Smooth muscle cell (in vitro differentiated cells): Measurements from ENCODE around the gene SBNO2. TPM values are rescaled to one million over a fixed set of nuclear protein-coding genes. Genes with fewer than 3 reads are reported as not detected.

ENCODE experiments used
- DNase-seq: peaks from one replicate; lab custom pipeline; 2025; ENCODE audit not compliant: unreplicated experiment; lab: John Stamatoyannopoulos, UW
- H2AFZ ChIP-seq: fragments of 200-600 bp; sonication (generic); 2 replicates; pipeline ENCODE4 v1.6.0; 2016; ENCODE audit warnings: antibody characterized with exemption, low read depth, mild to moderate bottlenecking
- H3F3A ChIP-seq: fragments of 200-600 bp; sonication (generic); 2 replicates; pipeline ENCODE4 v1.6.0; 2017; ENCODE audit warnings: antibody characterized with exemption, low read depth
- H3K27ac ChIP-seq: fragments of 200-600 bp; sonication (generic); 2 replicates; pipeline ENCODE4 v1.5.1; 2016; ENCODE audit warnings: low read depth, mild to moderate bottlenecking
- H3K27me3 ChIP-seq: fragments of 200-600 bp; sonication (generic); 2 replicates; pipeline ENCODE4 v1.6.1; 2016; ENCODE audit warnings: low read depth, mild to moderate bottlenecking
- H3K36me3 ChIP-seq: fragments of 200-600 bp; sonication (generic); 2 replicates; pipeline ENCODE4 v1.5.1; 2016; ENCODE audit warnings: low read depth
- H3K4me1 ChIP-seq: fragments of 200-600 bp; sonication (generic); 2 replicates; pipeline ENCODE4 v1.5.1; 2016; ENCODE audit warnings: low read depth
- H3K4me2 ChIP-seq: fragments of 200-600 bp; sonication (generic); 2 replicates; pipeline ENCODE4 v1.6.0; 2016; ENCODE audit warnings: mild to moderate bottlenecking
- H3K4me3 ChIP-seq: fragments of 200-600 bp; sonication (generic); 2 replicates; pipeline ENCODE4 v1.5.1; 2016; ENCODE audit warnings: mild to moderate bottlenecking
- H3K79me2 ChIP-seq: fragments of 200-600 bp; sonication (generic); 2 replicates; pipeline ENCODE4 v1.6.0; 2016; ENCODE audit warnings: low read depth, mild to moderate bottlenecking
- H3K9ac ChIP-seq: fragments of 200-600 bp; sonication (generic); 2 replicates; pipeline ENCODE4 v1.6.0; 2016; ENCODE audit warnings: low read depth
- H3K9me3 ChIP-seq: fragments of 200-600 bp; sonication (generic); replicated peaks from 2 replicates; pipeline ENCODE4 v1.5.1; 2016; ENCODE audit warnings: low read depth
- H4K20me1 ChIP-seq: fragments of 200-600 bp; sonication (generic); 2 replicates; pipeline ENCODE4 v1.6.0; 2016; ENCODE audit warnings: low read depth
- WGBS: methylation state at CpG from one replicate; pipeline ENCODE4 v1.1.7; 2016; ENCODE audit warnings: low lambda C conversion rate; 5-methylcytosine and 5-hydroxymethylcytosine counted together
- polyA plus RNA-seq: library from polyadenylated mRNA; unstranded; fragments of >200 nt; fragmentation: Nextera tagmentation; extraction: Ambion mirVana; gene quantifications from 2 replicates; pipeline ENCODE4 v1.2.1, GENCODE V29; 2016
- total RNA-seq: library from RNA; depleted of rRNA; stranded (reverse); fragments of >200 nt; gene quantifications from 2 replicates; pipeline ENCODE4 v1.2.3, GENCODE V29; 2014
- TF ChIP-seq, protein P1 (sequence below): fragments of 200-600 bp; sonication (generic); IDR thresholded peaks from 2 replicates; pipeline ENCODE4 v1.5.1; 2017; ENCODE audit warnings: borderline replicate concordance, mild to moderate bottlenecking, antibody characterized with exemption; ENCODE audit not compliant: insufficient read depth, poor library complexity, severe bottlenecking

SBNO2 gene
- total and polyA plus RNA-seq, 2 experiments from 2014 or later, result 16.4 to 17.6 TPM

DNA sequence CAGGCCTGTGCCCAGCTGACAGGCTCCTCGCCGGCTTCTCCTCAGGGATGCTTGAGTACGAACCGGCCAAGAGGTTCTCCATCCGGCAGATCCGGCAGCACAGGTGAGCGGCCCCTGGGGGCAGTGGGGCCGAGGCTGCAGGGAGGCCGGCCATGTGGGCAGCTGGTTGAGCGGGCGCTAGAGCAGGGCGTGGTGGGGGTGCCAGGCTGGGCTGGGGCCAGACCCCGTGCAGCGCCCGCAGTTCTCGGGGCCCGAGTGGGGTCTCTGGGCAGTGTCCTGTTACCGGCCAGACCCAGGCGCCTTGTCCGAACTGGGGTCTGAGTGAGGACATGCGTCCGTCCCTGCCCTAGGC, 47.8 kb upstream of the SBNO2 start:
- H3K36me3 ChIP-seq, result no peaks in the 10 kb centered on the region
- WGBS, result 99% methylated on average over 10 of the region's 22 CpGs
- no peak overlapping the region for H3K27ac ChIP-seq
- no peak overlapping the region for H3K4me3 ChIP-seq
- no peaks in the 10 kb centered on the region for H3K4me1 ChIP-seq
- no peak for DNase-seq
- H3F3A ChIP-seq, result no peaks in the 10 kb centered on the region
- TF ChIP-seq, protein P1, sequence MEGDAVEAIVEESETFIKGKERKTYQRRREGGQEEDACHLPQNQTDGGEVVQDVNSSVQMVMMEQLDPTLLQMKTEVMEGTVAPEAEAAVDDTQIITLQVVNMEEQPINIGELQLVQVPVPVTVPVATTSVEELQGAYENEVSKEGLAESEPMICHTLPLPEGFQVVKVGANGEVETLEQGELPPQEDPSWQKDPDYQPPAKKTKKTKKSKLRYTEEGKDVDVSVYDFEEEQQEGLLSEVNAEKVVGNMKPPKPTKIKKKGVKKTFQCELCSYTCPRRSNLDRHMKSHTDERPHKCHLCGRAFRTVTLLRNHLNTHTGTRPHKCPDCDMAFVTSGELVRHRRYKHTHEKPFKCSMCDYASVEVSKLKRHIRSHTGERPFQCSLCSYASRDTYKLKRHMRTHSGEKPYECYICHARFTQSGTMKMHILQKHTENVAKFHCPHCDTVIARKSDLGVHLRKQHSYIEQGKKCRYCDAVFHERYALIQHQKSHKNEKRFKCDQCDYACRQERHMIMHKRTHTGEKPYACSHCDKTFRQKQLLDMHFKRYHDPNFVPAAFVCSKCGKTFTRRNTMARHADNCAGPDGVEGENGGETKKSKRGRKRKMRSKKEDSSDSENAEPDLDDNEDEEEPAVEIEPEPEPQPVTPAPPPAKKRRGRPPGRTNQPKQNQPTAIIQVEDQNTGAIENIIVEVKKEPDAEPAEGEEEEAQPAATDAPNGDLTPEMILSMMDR, result no peak
- no peaks in the 10 kb centered on the region for H3K27me3 ChIP-seq
- no peak overlapping the region for H3K4me2 ChIP-seq
- H3K9ac ChIP-seq, result no peak overlapping the region
- no peaks in the 10 kb centered on the region for H3K9me3 ChIP-seq
- H2AFZ ChIP-seq, result no peak overlapping the region
- H4K20me1 ChIP-seq, result peaks cover 77% of the 10 kb centered on the region
- peaks cover 36% of the 10 kb centered on the region for H3K79me2 ChIP-seq

GRCh38 chr19:1220976-1221903, 47.2 kb upstream of the SBNO2 start:
- Histone ChIP-seq H3K4me3 (no peak overlapping the region), H3K27ac (no peak overlapping the region), H4K20me1 (peaks cover 76% of the 10 kb centered on the region), H3K36me3 (no peaks in the 10 kb centered on the region), H3K27me3 (no peaks in the 10 kb centered on the region), H3F3A (no peaks in the 10 kb centered on the region), H3K79me2 (peaks cover 42% of the 10 kb centered on the region), H3K4me1 (no peaks in the 10 kb centered on the region), H2AFZ (no peak overlapping the region), H3K4me2 (no peak overlapping the region), H3K9ac (no peak overlapping the region), H3K9me3 (no peaks in the 10 kb centered on the region)
- WGBS, result 88% methylated on average over 35 of the region's 38 CpGs
- no peak for DNase-seq
- TF ChIP-seq, protein P1, result peak; percentile 57

DNA sequence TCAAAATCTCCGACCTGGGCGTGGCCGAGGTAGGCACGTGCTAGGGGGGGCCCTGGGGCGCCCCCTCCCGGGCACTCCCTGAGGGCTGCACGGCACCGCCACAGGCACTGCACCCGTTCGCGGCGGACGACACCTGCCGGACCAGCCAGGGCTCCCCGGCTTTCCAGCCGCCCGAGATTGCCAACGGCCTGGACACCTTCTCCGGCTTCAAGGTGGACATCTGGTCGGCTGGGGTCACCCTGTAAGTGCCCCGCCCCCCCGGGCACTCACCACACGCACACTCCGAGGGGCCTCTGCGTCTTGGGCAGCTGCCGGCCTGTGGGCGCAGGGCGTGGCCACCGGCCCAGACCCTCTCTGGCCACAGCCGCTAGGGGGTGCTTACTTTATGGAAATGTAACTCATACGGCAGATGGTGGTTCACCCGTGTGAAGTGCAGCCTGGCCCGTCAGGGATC, 46.4 kb upstream of the SBNO2 start:
- Histone ChIP-seq H3F3A (no peaks in the 10 kb centered on the region), H4K20me1 (peaks cover 74% of the 10 kb centered on the region), H3K9me3 (no peaks in the 10 kb centered on the region), H3K4me2 (no peak overlapping the region), H3K27me3 (no peaks in the 10 kb centered on the region), H2AFZ (no peak overlapping the region), H3K9ac (no peak overlapping the region), H3K79me2 (peaks cover 49% of the 10 kb centered on the region), H3K4me1 (no peaks in the 10 kb centered on the region), H3K4me3 (no peak overlapping the region), H3K27ac (no peak overlapping the region), H3K36me3 (no peaks in the 10 kb centered on the region)
- no peak for DNase-seq
- WGBS, result 95% methylated on average over 33 of the region's 33 CpGs
- TF ChIP-seq, protein P1, result no peak
